ENCODE results near the gene MYH15. TPM values are rescaled to one million over a fixed set of nuclear protein-coding genes. Genes with fewer than 3 reads are reported as not detected.

Gene MYH15
- polyA plus RNA-seq, 3 donors: 0.27 to 0.55 (median 0.53) TPM

GRCh38 chr3:108334701-108335100, 175.7 kb downstream of the MYH15 start:
- no peak for DNase-seq

GRCh38 chr3:108333961-108334360, 176.4 kb downstream of the MYH15 start:
- DNase-seq: no peak

- no peak for DNase-seq
Measured at GRCh38 chr3:108331792-108332191, 178.6 kb downstream of the MYH15 start.

Other genes with a start within 250 kb of the MYH15 start
- gene HHLA2, start 214.0 kb downstream of the MYH15 start, polyA plus RNA-seq (ENCODE audit: insufficient read length in 3 of 3): 10 to 100 TPM; 11.0 to 16.5 (median 16.3) TPM
- gene CIP2A, start 78.8 kb upstream of the MYH15 start, polyA plus RNA-seq (ENCODE audit: insufficient read length in 3 of 3): 10 to 100 TPM; 18.5 to 21.5 (median 20.4) TPM
- gene DZIP3, start 79.1 kb upstream of the MYH15 start, polyA plus RNA-seq (ENCODE audit: insufficient read length in 3 of 3): 10 to 100 TPM; 31.3 to 39.8 (median 35.4) TPM
- gene RETNLB, start 246.8 kb upstream of the MYH15 start, polyA plus RNA-seq (ENCODE audit: insufficient read length in 3 of 3): not detected

Data from renal pelvis (tissue), 4 donors.